ENCODE data around the gene TCF7.

TCF7 gene

GRCh38 chr5:134084570-134084969, 29.9 kb upstream of the TCF7 start:
- Histone ChIP-seq H3K27ac (ENCODE audit: low read depth, low read length) (no peak overlapping the region), H3K27me3 (ENCODE audit: low read length) (no peaks in the 10 kb centered on the region)

GRCh38 chr5:134085411-134085810, 29.1 kb upstream of the TCF7 start:
- Histone ChIP-seq H3K27ac (ENCODE audit: low read depth, low read length) (no peak overlapping the region), H2AFZ (ENCODE audit: low read depth, low read length, severe bottlenecking) (no peak overlapping the region), H3K9me3 (ENCODE audit: insufficient read depth, low read length) (no peaks in the 10 kb centered on the region), H3K9ac (ENCODE audit: low read length) (no peak overlapping the region), H3K79me2 (ENCODE audit: insufficient read depth, low read length) (no peaks in the 10 kb centered on the region), H3K27me3 (ENCODE audit: low read length) (no peaks in the 10 kb centered on the region), H3K4me3 (ENCODE audit: insufficient read depth, low read length, poor library complexity, severe bottlenecking) (no peak overlapping the region), H3K36me3 (ENCODE audit: low read length) (no peaks in the 10 kb centered on the region), H3K4me2 (ENCODE audit: low read depth, low read length, poor library complexity, severe bottlenecking) (no peak overlapping the region), H3F3A (ENCODE audit: insufficient read depth) (no peaks in the 10 kb centered on the region), H4K20me1 (ENCODE audit: low read depth, low read length) (no peaks in the 10 kb centered on the region), H3K9me2 (replicated peaks; ENCODE audit: insufficient read depth, low read length) (no peaks in the 10 kb centered on the region)
- TF ChIP-seq CTCF (IDR thresholded peaks at IDR 0.05; ENCODE audit: insufficient read depth, low read length, poor library complexity, severe bottlenecking): no peak
- no peak for TF ChIP-seq EZH2phosphoT487 (conservative IDR thresholded peaks at IDR 0.05; ENCODE audit: low read length)

More at GRCh38 chr5:134084570-134084969, 29.9 kb upstream of the TCF7 start:
- H3K36me3 ChIP-seq (ENCODE audit: low read length): no peaks in the 10 kb centered on the region
- no peaks in the 10 kb centered on the region for H4K20me1 ChIP-seq (ENCODE audit: low read depth, low read length)
- no peaks in the 10 kb centered on the region for H3K9me2 ChIP-seq (replicated peaks; ENCODE audit: insufficient read depth, low read length)
- no peaks in the 10 kb centered on the region for H3K79me2 ChIP-seq (ENCODE audit: insufficient read depth, low read length)
- no peak overlapping the region for H3K9ac ChIP-seq (ENCODE audit: low read length)
- H3K4me2 ChIP-seq (ENCODE audit: low read depth, low read length, poor library complexity, severe bottlenecking): no peak overlapping the region
- TF ChIP-seq CTCF (IDR thresholded peaks at IDR 0.05; ENCODE audit: insufficient read depth, low read length, poor library complexity, severe bottlenecking) (no peak), EZH2phosphoT487 (conservative IDR thresholded peaks at IDR 0.05; ENCODE audit: low read length) (no peak)
- H3K9me3 ChIP-seq (ENCODE audit: insufficient read depth, low read length): no peaks in the 10 kb centered on the region
- H3F3A ChIP-seq (ENCODE audit: insufficient read depth): no peaks in the 10 kb centered on the region
- no peak overlapping the region for H3K4me3 ChIP-seq (ENCODE audit: insufficient read depth, low read length, poor library complexity, severe bottlenecking)
- H2AFZ ChIP-seq (ENCODE audit: low read depth, low read length, severe bottlenecking): no peak overlapping the region

- no peak overlapping the region for H3K4me3 ChIP-seq (ENCODE audit: insufficient read depth, low read length, poor library complexity, severe bottlenecking)
- no peak overlapping the region for H3K4me2 ChIP-seq (ENCODE audit: low read depth, low read length, poor library complexity, severe bottlenecking)
- no peaks in the 10 kb centered on the region for H3K36me3 ChIP-seq (ENCODE audit: low read length)
Measured at GRCh38 chr5:134086225-134086942, 28.1 kb upstream of the TCF7 start.

More at GRCh38 chr5:134086225-134086942, 28.1 kb upstream of the TCF7 start:
- no peak overlapping the region for H3K27ac ChIP-seq (ENCODE audit: low read depth, low read length)
- no peaks in the 10 kb centered on the region for H3F3A ChIP-seq (ENCODE audit: insufficient read depth)
- H3K79me2 ChIP-seq (ENCODE audit: insufficient read depth, low read length): no peaks in the 10 kb centered on the region
- H3K9me2 ChIP-seq (replicated peaks; ENCODE audit: insufficient read depth, low read length): no peaks in the 10 kb centered on the region
- TF ChIP-seq EZH2phosphoT487 (conservative IDR thresholded peaks at IDR 0.05; ENCODE audit: low read length) (no peak), CTCF (IDR thresholded peaks at IDR 0.05; ENCODE audit: insufficient read depth, low read length, poor library complexity, severe bottlenecking) (no peak)
- no peak overlapping the region for H2AFZ ChIP-seq (ENCODE audit: low read depth, low read length, severe bottlenecking)
- H4K20me1 ChIP-seq (ENCODE audit: low read depth, low read length): no peaks in the 10 kb centered on the region
- H3K9me3 ChIP-seq (ENCODE audit: insufficient read depth, low read length): no peaks in the 10 kb centered on the region
- no peak overlapping the region for H3K9ac ChIP-seq (ENCODE audit: low read length)
- no peaks in the 10 kb centered on the region for H3K27me3 ChIP-seq (ENCODE audit: low read length)

Measured in SU-DHL-6 (cell line).